Mesenchymal stem cell (in vitro differentiated cells and primary cell): ENCODE measurements around the gene NUP205.

ENCODE experiments used
- DNase-seq: peaks from one replicate; pipeline ENCODE4 v3.0.0-alpha.2; 2013
- H2AFZ ChIP-seq: one replicate; pipeline ENCODE4 v1.6.1; 2013; ENCODE audit warnings: low read depth, mild to moderate bottlenecking, control low read depth, inconsistent platforms, low read length, moderate library complexity
- H2AK5ac ChIP-seq: 2 replicates; pipeline ENCODE4 v1.6.1; 2013; ENCODE audit warnings: low read length, moderate library complexity, mild to moderate bottlenecking, inconsistent platforms; ENCODE audit not compliant: severe bottlenecking
- H2BK120ac ChIP-seq: one replicate; pipeline ENCODE4 v1.6.1; 2013; ENCODE audit warnings: low read depth, mild to moderate bottlenecking, inconsistent platforms, low read length, moderate library complexity
- H2BK12ac ChIP-seq, 2 experiments: one replicate each; pipeline ENCODE4 v1.6.1; 2013; ENCODE audit warnings: inconsistent platforms in 2 of 2, low read length in 2 of 2, mild to moderate bottlenecking in 2 of 2, moderate library complexity in 2 of 2, control low read depth in 1 of 2
- H2BK15ac ChIP-seq: one replicate; pipeline ENCODE4 v1.6.1; 2013; ENCODE audit warnings: mild to moderate bottlenecking, low read depth, inconsistent platforms; ENCODE audit not compliant: poor library complexity, severe bottlenecking
- H2BK5ac ChIP-seq: 2 replicates; pipeline ENCODE4 v1.6.1; 2013; ENCODE audit warnings: low read depth, mild to moderate bottlenecking, low read length, control low read depth, inconsistent platforms; ENCODE audit not compliant: poor library complexity, severe bottlenecking
- H3K14ac ChIP-seq, 2 experiments: one replicate each; pipeline ENCODE4 v1.6.1; 2013; ENCODE audit warnings: inconsistent platforms in 2 of 2, low read length in 2 of 2, control low read depth in 1 of 2, mild to moderate bottlenecking in 1 of 2, moderate library complexity in 1 of 2
- H3K18ac ChIP-seq, 2 experiments: one replicate each; pipeline ENCODE4 v1.6.1; 2013; ENCODE audit warnings: inconsistent platforms in 2 of 2, low read length in 2 of 2, control low read depth in 1 of 2, low read depth in 1 of 2, mild to moderate bottlenecking in 1 of 2
- H3K23ac ChIP-seq, 2 experiments: one replicate each; pipeline ENCODE4 v1.6.1; 2013; ENCODE audit warnings: inconsistent platforms in 2 of 2, low read length in 2 of 2, mild to moderate bottlenecking in 2 of 2, moderate library complexity in 2 of 2, control low read depth in 1 of 2
- H3K27ac ChIP-seq: 2 replicates; pipeline ENCODE4 v1.5.1; 2013; ENCODE audit warnings: mild to moderate bottlenecking, moderate library complexity, low read length, control low read depth, inconsistent platforms; ENCODE audit not compliant: poor library complexity, severe bottlenecking
- H3K27me3 ChIP-seq, 2 experiments: 2 replicates each; pipeline versions ENCODE4 v1.6.1 to v1.7.0; 2013; ENCODE audit warnings: low read length in 2 of 2, mild to moderate bottlenecking in 2 of 2, moderate library complexity in 2 of 2, control low read depth in 1 of 2, inconsistent platforms in 1 of 2; ENCODE audit not compliant: control insufficient read depth in 1 of 2, insufficient read depth in 1 of 2
- H3K36me3 ChIP-seq, 2 experiments: 2 replicates each; pipeline versions ENCODE4 v1.6.1 to v1.7.0; 2013; ENCODE audit warnings: low read length in 2 of 2, control low read depth in 1 of 2, inconsistent platforms in 1 of 2, low read depth in 1 of 2, mild to moderate bottlenecking in 1 of 2; ENCODE audit not compliant: insufficient read depth in 2 of 2, control insufficient read depth in 1 of 2
- H3K4ac ChIP-seq, 2 experiments: one replicate each; pipeline ENCODE4 v1.6.1; 2013; ENCODE audit warnings: inconsistent platforms in 2 of 2, low read length in 2 of 2, mild to moderate bottlenecking in 2 of 2, moderate library complexity in 2 of 2, control low read depth in 1 of 2, low read depth in 1 of 2
- H3K4me1 ChIP-seq: 2 replicates; pipeline ENCODE4 v1.6.1; 2013; ENCODE audit warnings: low read depth, low read length, control low read depth; ENCODE audit not compliant: control insufficient read depth, insufficient read depth
- H3K4me2 ChIP-seq: 2 replicates; pipeline ENCODE4 v1.6.1; 2013; ENCODE audit warnings: low read length, mild to moderate bottlenecking, inconsistent platforms; ENCODE audit not compliant: poor library complexity, severe bottlenecking
- H3K4me3 ChIP-seq, 2 experiments: 2 replicates each; pipeline versions ENCODE4 v1.5.1 to v1.7.0; 2013; ENCODE audit warnings: low read length in 2 of 2, mild to moderate bottlenecking in 2 of 2, control low read depth in 1 of 2, low read depth in 1 of 2; ENCODE audit not compliant: insufficient read depth in 1 of 2
- H3K79me1 ChIP-seq: replicated peaks from 2 replicates; pipeline ENCODE4 v1.6.1; 2013; ENCODE audit warnings: mild to moderate bottlenecking, control low read depth, low read length, inconsistent platforms; ENCODE audit not compliant: poor library complexity, severe bottlenecking
- H3K9ac ChIP-seq: 2 replicates; pipeline ENCODE4 v1.7.0; 2013; ENCODE audit warnings: mild to moderate bottlenecking, low read length, moderate library complexity
- H3K9me3 ChIP-seq: 2 replicates; pipeline ENCODE4 v1.7.0; 2013; ENCODE audit warnings: mild to moderate bottlenecking, low read length; ENCODE audit not compliant: control insufficient read depth
- H4K8ac ChIP-seq: one replicate; pipeline ENCODE4 v1.6.1; 2013; ENCODE audit warnings: inconsistent platforms, mild to moderate bottlenecking, low read length, moderate library complexity
- H4K91ac ChIP-seq: one replicate; pipeline ENCODE4 v1.6.1; 2013; ENCODE audit warnings: mild to moderate bottlenecking, low read length, inconsistent platforms
- WGBS: methylation state at CpG from one replicate; pipeline ENCODE4 v1.1.7; 2013; ENCODE audit warnings: mixed read lengths; 5-methylcytosine and 5-hydroxymethylcytosine counted together

The NUP205 gene

DNA sequence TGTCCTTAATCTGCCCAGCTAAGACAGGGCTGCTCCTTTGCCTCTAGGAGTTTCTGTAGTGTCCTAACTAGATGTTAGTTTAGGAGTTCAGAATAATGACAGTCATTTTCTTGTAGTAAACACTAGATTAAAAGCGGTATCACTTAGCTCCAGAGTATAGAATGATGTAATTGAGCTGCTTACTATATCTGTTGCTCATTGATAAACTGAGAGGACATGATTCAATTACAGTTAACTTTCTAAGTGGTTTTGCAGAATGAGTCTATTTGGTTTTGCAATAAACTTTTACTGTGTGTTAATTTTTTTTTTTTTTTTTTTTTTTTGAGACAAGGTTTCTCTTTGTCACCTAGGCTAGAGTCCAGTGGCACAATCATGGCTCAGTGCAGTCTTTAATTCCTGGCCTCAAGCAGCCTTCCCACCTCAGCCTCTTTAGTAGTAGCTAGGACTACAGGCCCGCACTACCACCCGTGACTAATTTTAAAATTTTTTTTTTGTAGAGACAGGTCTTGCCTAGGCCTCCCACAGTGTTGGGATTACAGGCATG, 106.4 kb downstream of the NUP205 start:
- Histone ChIP-seq H3K4me1 (peaks cover 15% of the 10 kb centered on the region), H3K4me3 (peak overlapping the region in 1 of 2 experiments; percentile 98), H3K18ac (no peak overlapping the region), H2AK5ac (no peak overlapping the region), H2BK120ac (no peak overlapping the region), H3K23ac (no peak overlapping the region), H3K27me3 (no peaks in the 10 kb centered on the region), H2AFZ (no peak overlapping the region), H2BK15ac (no peak overlapping the region), H2BK12ac (no peak overlapping the region), H3K9ac (peak overlapping the region; percentile 100), H3K79me1 (peaks cover 10% of the 10 kb centered on the region), H3K36me3 (peaks cover 7 to 12% of the 10 kb centered on the region in 2 experiments), H2BK5ac (no peak overlapping the region), H3K4ac (no peak overlapping the region), H3K9me3 (no peaks in the 10 kb centered on the region), H4K91ac (no peak overlapping the region), H3K4me2 (no peak overlapping the region), H3K27ac (no peak overlapping the region), H3K14ac (no peak overlapping the region), H4K8ac (no peak overlapping the region)
- 88% methylated on average over 3 of the region's 3 CpGs for WGBS
- DNase-seq: peak; percentile 75

GRCh38 chr7:135665042-135665441, 107.3 kb downstream of the NUP205 start:
- no peak overlapping the region for H2BK120ac ChIP-seq
- no peak overlapping the region for H2AFZ ChIP-seq
- no peak overlapping the region for H2BK15ac ChIP-seq
- H4K8ac ChIP-seq: no peak overlapping the region
- H3K4me2 ChIP-seq: no peak overlapping the region
- H3K79me1 ChIP-seq: peaks cover 10% of the 10 kb centered on the region
- H2BK5ac ChIP-seq: no peak overlapping the region
- no peak overlapping the region for H4K91ac ChIP-seq
- DNase-seq: no peak
- H3K27ac ChIP-seq: no peak overlapping the region
- H3K4me1 ChIP-seq: peaks cover 15% of the 10 kb centered on the region
- peak overlapping the region in 1 of 2 experiments; percentile 98 for H3K4me3 ChIP-seq
- H3K9ac ChIP-seq: peak overlapping the region; percentile 100
- H3K27me3 ChIP-seq: no peaks in the 10 kb centered on the region
- 97% methylated on average over 3 of the region's 3 CpGs for WGBS
- H3K36me3 ChIP-seq: peaks cover 7 to 12% of the 10 kb centered on the region in 2 experiments
- H3K14ac ChIP-seq: no peak overlapping the region
- no peak overlapping the region for H2AK5ac ChIP-seq
- no peak overlapping the region for H2BK12ac ChIP-seq
- H3K23ac ChIP-seq: no peak overlapping the region
- H3K18ac ChIP-seq: no peak overlapping the region
- H3K4ac ChIP-seq: no peak overlapping the region
- no peaks in the 10 kb centered on the region for H3K9me3 ChIP-seq

DNA sequence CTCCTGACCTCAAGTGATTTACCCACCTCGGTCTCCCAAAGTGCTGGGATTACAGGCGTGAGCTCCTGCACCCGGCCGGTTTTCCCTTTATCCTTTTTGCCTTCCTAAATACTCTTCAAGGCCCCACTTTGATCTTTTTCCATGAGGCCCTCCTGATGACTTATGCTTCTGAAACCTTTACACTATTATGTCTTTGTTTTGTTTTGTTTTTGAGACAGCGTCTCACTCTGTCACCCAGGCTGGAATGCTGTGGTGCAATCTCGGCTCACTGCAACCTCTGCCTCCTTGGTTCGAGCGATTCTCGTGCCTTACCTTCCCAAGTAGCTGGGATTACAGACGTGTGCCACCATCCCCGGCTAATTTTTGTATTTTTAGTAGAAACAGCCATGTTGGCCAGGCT, 108.4 kb downstream of the NUP205 start:
- Histone ChIP-seq H2BK15ac (no peak overlapping the region), H3K14ac (no peak overlapping the region), H3K9ac (no peak overlapping the region), H3K4me3 (no peak overlapping the region), H3K4me2 (no peak overlapping the region), H2BK12ac (no peak overlapping the region), H3K79me1 (peaks cover 10% of the 10 kb centered on the region), H3K4ac (no peak overlapping the region), H3K36me3 (peaks cover 7 to 12% of the 10 kb centered on the region in 2 experiments), H4K8ac (no peak overlapping the region), H2BK120ac (no peak overlapping the region), H3K18ac (no peak overlapping the region), H3K9me3 (no peaks in the 10 kb centered on the region), H2BK5ac (no peak overlapping the region), H3K27ac (no peak overlapping the region), H3K27me3 (no peaks in the 10 kb centered on the region), H3K23ac (no peak overlapping the region), H2AK5ac (no peak overlapping the region), H3K4me1 (peaks cover 15% of the 10 kb centered on the region), H2AFZ (no peak overlapping the region), H4K91ac (no peak overlapping the region)
- no peak for DNase-seq
- 95% methylated on average over 11 of the region's 11 CpGs for WGBS

- 97% methylated on average over 6 of the region's 6 CpGs for WGBS
- H4K91ac ChIP-seq: no peak overlapping the region
Measured at GRCh38 chr7:135666846-135667245, 109.1 kb downstream of the NUP205 start.

More at GRCh38 chr7:135666846-135667245, 109.1 kb downstream of the NUP205 start:
- no peak overlapping the region for H4K8ac ChIP-seq
- H3K79me1 ChIP-seq: peaks cover 10% of the 10 kb centered on the region
- no peak overlapping the region for H3K27ac ChIP-seq
- no peaks in the 10 kb centered on the region for H3K27me3 ChIP-seq
- no peak overlapping the region for H2BK12ac ChIP-seq
- H2BK15ac ChIP-seq: no peak overlapping the region
- H2AFZ ChIP-seq: no peak overlapping the region
- no peak overlapping the region for H3K4ac ChIP-seq
- no peak overlapping the region for H2AK5ac ChIP-seq
- H2BK5ac ChIP-seq: no peak overlapping the region
- no peak overlapping the region for H3K14ac ChIP-seq
- H3K4me2 ChIP-seq: no peak overlapping the region
- no peaks in the 10 kb centered on the region for H3K9me3 ChIP-seq
- no peak overlapping the region for H3K4me3 ChIP-seq
- H2BK120ac ChIP-seq: no peak overlapping the region
- no peak overlapping the region for H3K23ac ChIP-seq
- no peak overlapping the region for H3K9ac ChIP-seq
- no peak overlapping the region for H3K18ac ChIP-seq
- H3K36me3 ChIP-seq: peaks cover 7 to 12% of the 10 kb centered on the region in 2 experiments
- H3K4me1 ChIP-seq: peaks cover 12% of the 10 kb centered on the region
- no peak for DNase-seq
